Mucosa of stomach (tissue), 1 donor: Measurements from ENCODE around the gene KRTAP10-9.
"Not testable (repeated sequence)": the region's sequence is repeated elsewhere in the genome, so short reads cannot be mapped to it uniquely, and the experiment has no call there.

Source experiments
- H3K27me3 ChIP-seq: one replicate; pipeline ENCODE4 v1.7.0; 2013; ENCODE audit warnings: mild to moderate bottlenecking, low read length; ENCODE audit not compliant: control insufficient read depth, insufficient read depth
- H3K36me3 ChIP-seq: one replicate; pipeline ENCODE4 v1.7.0; 2013; ENCODE audit warnings: low read length; ENCODE audit not compliant: control insufficient read depth, insufficient read depth
- H3K4me1 ChIP-seq: one replicate; pipeline ENCODE4 v1.7.0; 2013; ENCODE audit warnings: mild to moderate bottlenecking, low read length; ENCODE audit not compliant: control insufficient read depth, insufficient read depth
- H3K4me3 ChIP-seq: one replicate; pipeline ENCODE4 v1.7.0; 2013; ENCODE audit warnings: low read length
- H3K9ac ChIP-seq: one replicate; pipeline ENCODE4 v1.7.0; 2013; ENCODE audit warnings: mild to moderate bottlenecking, low read length, moderate library complexity
- H3K9me3 ChIP-seq: one replicate; pipeline ENCODE4 v1.7.0; 2013; ENCODE audit warnings: mild to moderate bottlenecking, low read length, moderate library complexity; ENCODE audit not compliant: control insufficient read depth
- donor health status: Pancreatic carcinoma.

KRTAP10-9 gene

DNA sequence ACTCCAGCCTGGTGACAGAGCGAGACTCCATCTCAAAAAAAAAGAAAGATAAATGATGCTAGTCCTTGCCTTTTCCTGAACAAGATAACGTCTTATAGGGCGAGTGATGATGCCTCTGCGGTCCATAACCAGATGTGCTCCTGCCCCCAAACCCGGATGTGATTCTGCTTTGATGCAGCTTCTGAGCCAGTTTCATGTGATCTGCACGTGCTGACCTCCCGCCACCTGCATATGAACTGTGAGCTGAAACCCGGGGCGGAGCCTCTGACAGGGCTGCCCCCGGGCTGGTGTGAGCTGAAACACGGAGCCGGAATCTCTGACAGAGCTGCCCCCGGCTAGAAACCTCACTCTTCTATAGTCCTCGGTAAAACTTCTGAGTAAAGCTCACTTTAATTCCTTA, 26.2 kb downstream of the KRTAP10-9 start:
- Histone ChIP-seq H3K36me3 (no peaks in the 10 kb centered on the region), H3K27me3 (peaks cover 8% of the 10 kb centered on the region), H3K4me1 (no peaks in the 10 kb centered on the region), H3K9me3 (no peaks in the 10 kb centered on the region), H3K4me3 (no peak overlapping the region), H3K9ac (no peak overlapping the region)

DNA sequence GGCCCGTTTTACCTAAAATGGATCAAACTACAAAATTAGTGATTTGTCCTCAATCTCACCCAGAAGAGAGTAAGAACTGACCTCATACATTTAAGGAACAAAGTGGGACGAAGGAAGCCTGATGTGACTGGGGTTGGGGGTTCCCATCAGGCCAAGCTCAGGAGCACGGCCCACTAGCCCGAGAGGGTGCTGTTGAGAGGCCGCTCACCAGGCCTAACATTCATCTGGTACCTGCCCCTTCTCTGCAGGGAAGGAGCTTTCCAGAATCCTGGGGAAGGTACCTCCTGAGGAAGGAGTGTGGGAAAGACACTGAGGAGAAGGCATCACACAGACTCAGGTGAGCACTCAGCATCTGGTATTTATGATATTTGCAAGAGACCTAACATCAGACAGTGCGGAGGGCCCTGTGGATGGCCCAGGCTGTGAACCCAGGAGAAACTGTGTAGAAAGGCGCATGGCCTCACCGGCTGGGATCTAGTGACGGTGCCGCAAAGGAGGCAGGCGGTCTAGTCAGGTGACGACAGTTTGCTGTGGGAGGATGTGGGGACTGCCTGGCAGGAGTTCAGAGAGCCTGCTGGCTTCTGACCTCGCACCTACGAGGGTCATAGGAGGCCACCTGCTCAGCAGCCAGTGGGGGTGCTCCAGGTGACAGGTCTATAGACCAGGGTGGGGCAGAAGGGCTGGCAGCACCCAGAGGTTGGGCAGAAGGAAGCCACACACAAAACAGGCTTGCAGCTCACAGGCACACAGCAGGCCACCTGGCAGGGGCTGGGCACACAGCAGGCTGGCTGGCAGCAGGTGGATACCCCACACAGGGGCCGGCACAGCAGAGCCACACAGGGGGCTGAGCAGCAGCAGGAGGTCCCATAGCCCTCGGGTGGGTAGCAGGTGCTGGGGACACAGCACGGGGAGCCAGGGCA, 27.0 kb downstream of the KRTAP10-9 start:
- Histone ChIP-seq H3K4me3 (no peak overlapping the region), H3K9me3 (no peaks in the 10 kb centered on the region), H3K27me3 (peaks cover 10% of the 10 kb centered on the region)

GRCh38 chr21:44654576-44655175, 27.8 kb downstream of the KRTAP10-9 start, which contains the start of gene KRTAP12-4:
Gene KRTAP12-4, minus strand, starts transcription at chr21:44654659. Its CDS starts 45 bp downstream, at chr21:44654614.
- Histone ChIP-seq H3K36me3 (no peaks in the 10 kb centered on the region), H3K27me3 (peaks cover 10% of the 10 kb centered on the region), H3K9ac (no peak within 1 kb of the TSS)

More for the DNA sequence above, 27.0 kb downstream of the KRTAP10-9 start:
- no peaks in the 10 kb centered on the region for H3K4me1 ChIP-seq
- no peak overlapping the region for H3K9ac ChIP-seq
- H3K36me3 ChIP-seq = no peaks in the 10 kb centered on the region

DNA sequence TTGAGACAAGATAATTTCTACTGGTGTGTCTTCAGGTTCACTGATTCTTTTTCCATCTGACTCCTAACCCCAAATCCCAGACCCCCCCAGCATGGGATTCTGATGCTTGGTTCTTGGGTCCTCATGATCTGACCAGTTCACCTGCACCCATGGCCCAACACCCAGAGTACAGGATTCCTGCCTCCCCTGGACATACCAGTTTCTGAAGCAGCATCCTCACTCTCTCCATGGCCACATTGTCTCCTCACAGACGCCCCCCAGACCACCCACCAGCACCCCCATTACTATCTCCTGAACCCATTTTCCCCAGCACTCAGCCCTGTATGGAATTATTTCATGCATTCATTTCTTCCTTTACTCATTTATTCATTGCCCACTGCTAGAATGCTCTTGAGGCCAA, 30.0 kb downstream of the KRTAP10-9 start:
- H3K27me3 ChIP-seq = peaks cover 10% of the 10 kb centered on the region
- H3K9me3 ChIP-seq = no peaks in the 10 kb centered on the region
- no peaks in the 10 kb centered on the region for H3K4me1 ChIP-seq
- H3K36me3 ChIP-seq = no peaks in the 10 kb centered on the region
- no peak overlapping the region for H3K9ac ChIP-seq
- H3K4me3 ChIP-seq = no peak overlapping the region

More at GRCh38 chr21:44654576-44655175, 27.8 kb downstream of the KRTAP10-9 start, which contains the start of gene KRTAP12-4:
- Histone ChIP-seq H3K4me1 (no peaks in the 10 kb centered on the region), H3K4me3 (no peak within 1 kb of the TSS), H3K9me3 (no peaks in the 10 kb centered on the region)

GRCh38 chr21:44657635-44658540, 31.0 kb downstream of the KRTAP10-9 start, which contains the start of gene KRTAP12-3:
Gene KRTAP12-3, plus strand, starts transcription at chr21:44657932. Its CDS starts 48 bp downstream, at chr21:44657980.
- H3K9ac ChIP-seq = no peak within 1 kb of the TSS
- no peaks in the 10 kb centered on the region for H3K36me3 ChIP-seq
- H3K4me1 ChIP-seq = no peaks in the 10 kb centered on the region
- H3K4me3 ChIP-seq = no peak within 1 kb of the TSS
- H3K27me3 ChIP-seq = peaks cover 10% of the 10 kb centered on the region
- H3K9me3 ChIP-seq = no peaks in the 10 kb centered on the region

DNA sequence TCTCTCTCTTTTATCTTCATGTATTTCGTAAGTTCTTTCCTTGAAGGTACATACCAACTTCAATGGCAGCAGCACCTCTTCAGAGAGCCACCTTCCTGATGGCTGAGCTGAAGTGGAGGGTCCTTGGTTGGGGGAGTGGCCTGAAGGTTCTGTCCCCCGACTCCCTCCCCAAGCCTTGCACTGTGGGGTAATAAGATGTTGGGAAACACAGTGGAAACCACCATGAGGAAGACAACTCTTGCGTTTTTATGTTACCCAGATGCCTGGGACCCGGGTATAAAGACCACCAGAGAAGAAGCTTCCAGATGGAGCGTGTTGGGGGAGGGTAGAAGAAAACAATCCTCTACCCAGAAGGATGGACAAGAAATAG, 31.6 kb downstream of the KRTAP10-9 start:
- Histone ChIP-seq H3K9me3 (no peaks in the 10 kb centered on the region), H3K27me3 (peaks cover 10% of the 10 kb centered on the region), H3K4me3 (no peak overlapping the region), H3K36me3 (no peaks in the 10 kb centered on the region), H3K9ac (no peak overlapping the region), H3K4me1 (no peaks in the 10 kb centered on the region)

DNA sequence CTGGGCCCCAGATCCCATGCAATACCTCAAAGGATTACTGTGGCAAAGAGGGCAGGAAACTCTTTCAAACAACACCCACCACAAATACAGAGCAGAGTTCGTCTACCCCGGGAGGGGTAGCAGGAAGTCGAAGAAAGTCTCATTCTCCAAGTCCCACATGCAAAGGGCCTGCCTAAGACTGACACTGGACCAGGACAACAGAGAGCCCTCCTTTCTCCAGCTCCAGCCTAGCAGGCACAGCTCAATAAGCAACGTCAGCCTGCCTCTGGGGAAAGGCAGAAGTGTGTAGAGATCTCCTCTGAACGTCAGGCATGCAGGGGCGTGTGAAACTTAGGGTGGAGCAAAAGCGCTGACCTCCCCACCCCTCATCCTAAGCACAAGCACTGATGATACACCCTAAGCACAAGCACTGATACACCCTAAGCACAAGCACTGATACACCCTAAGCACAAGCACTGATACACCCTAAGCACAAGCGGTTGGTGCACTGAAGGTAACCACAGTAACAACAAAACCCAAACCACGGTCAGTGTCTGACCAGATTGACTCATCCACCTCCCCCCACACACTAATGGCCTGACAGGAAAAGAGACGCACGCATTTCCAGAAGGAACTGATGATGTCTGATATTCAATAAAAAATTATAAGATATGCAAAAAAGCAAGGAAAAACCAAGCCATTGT, 32.2 kb downstream of the KRTAP10-9 start:
- H3K36me3 ChIP-seq = no peaks in the 10 kb centered on the region
- no peak overlapping the region for H3K9ac ChIP-seq
- H3K27me3 ChIP-seq = peaks cover 10% of the 10 kb centered on the region
- H3K4me3 ChIP-seq = no peak overlapping the region
- no peaks in the 10 kb centered on the region for H3K4me1 ChIP-seq
- no peaks in the 10 kb centered on the region for H3K9me3 ChIP-seq

DNA sequence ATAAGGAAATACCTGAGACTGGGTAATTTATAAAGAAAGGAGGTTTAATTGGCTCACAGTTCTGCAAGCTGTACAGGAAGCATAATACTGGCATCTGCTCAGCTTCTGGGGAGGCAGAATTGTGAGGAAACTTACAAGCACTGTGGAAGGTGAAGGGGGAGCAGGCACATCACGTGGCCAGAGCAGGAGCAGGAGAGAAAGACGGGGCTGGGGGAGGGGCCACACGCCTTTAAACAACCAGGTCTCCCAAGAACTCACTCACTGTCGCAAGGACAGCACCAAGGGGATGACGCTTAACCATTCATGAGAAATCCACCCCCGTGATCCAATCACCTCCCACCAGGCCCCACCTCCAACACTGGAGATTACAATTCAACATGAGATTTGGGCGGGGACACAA, 34.7 kb downstream of the KRTAP10-9 start:
- H3K9me3 ChIP-seq, H3K27me3 ChIP-seq, H3K4me1 ChIP-seq, H3K4me3 ChIP-seq, H3K9ac ChIP-seq, H3K36me3 ChIP-seq: not testable (repeated sequence)

DNA sequence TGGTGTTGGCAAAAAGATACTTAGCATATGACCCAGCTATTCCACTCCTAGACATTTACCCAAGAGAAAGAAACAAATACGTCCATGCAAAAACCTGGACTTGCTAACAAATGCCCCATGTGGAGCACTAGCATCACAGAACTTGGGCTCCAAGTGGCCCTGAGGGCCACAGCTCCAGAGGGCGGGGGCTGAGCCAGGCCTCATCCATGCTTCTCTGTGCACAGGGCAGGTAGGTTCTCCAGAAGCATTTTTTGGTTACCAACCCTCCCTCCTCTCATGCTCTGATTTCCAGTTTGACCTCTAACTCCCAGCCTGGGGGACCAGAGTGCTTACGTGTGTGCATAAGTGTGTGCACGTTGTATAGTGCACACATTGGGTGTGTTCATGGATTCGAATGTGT, 37.8 kb downstream of the KRTAP10-9 start:
- H3K9ac ChIP-seq = no peak overlapping the region
- no peaks in the 10 kb centered on the region for H3K4me1 ChIP-seq
- H3K9me3 ChIP-seq = no peaks in the 10 kb centered on the region
- no peaks in the 10 kb centered on the region for H3K27me3 ChIP-seq
- no peak overlapping the region for H3K4me3 ChIP-seq
- no peaks in the 10 kb centered on the region for H3K36me3 ChIP-seq

DNA sequence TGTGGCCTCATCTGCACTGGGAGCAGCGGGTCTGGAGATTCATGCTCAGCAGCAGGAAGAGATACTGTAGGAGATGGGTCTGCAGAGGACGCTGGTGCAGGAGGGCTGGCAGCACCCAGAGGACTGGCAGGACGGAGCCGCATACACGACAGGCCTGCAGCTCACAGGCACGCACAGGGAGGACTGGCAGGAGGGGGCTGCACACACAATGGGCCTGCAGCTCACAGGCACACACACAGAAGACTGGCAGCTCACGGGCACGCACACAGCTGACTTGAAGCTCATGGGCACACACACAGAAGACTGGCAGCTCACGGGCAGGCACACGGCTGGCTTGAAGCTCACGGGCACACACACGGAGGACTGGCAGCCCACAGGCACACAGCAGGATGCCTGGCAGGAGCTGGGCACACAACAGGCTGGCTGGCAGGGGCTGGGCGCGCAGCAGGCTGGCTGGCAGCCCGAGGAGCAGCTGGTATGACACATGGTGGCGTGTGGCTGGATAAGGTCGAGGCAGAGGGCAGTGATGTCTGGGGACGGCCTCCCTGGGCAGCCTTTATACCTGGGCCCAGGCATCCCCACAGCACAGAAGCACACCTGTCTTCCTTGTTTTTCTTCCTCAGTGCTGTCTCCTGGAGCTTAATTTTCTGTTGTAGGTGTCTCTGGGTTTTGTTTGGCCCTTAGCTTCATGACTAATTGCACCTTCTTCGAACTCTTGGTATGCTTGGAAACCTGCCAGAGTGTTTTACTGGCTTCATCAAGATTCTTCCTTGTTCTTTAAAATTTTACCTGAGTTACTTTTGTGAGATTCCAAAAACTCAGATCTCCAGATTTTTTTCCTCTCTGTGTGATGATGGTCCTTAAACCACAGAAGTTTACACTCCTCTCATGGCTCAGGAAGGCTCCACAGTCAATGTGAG, 39.8 kb downstream of the KRTAP10-9 start, which contains the start of gene KRTAP12-2:
KRTAP12-2 (minus strand) TSS at position 527 of the 920 bp plus-strand sequence; CDS start at position 486, 41 bp downstream.
- H3K4me3 ChIP-seq = no peak within 1 kb of the TSS
- H3K4me1 ChIP-seq = no peaks in the 10 kb centered on the region
- no peaks in the 10 kb centered on the region for H3K36me3 ChIP-seq
- H3K27me3 ChIP-seq = no peaks in the 10 kb centered on the region
- H3K9me3 ChIP-seq = no peaks in the 10 kb centered on the region
- H3K9ac ChIP-seq = no peak within 1 kb of the TSS
